OCI-LY7 (cell line): Measurements from ENCODE around the gene SHROOM3.

ENCODE experiments used
- CTCF ChIP-seq: fragments of 200-600 bp; sonication (generic); conservative IDR thresholded peaks from 2 replicates; pipeline ENCODE4 v1.5.1; 2014; ENCODE audit warnings: mild to moderate bottlenecking, antibody characterized with exemption, low read length, moderate library complexity, mixed read lengths
- EZH2phosphoT487 ChIP-seq: fragments of 200-600 bp; sonication (generic); IDR thresholded peaks from 2 replicates; pipeline ENCODE4 v1.6.1; 2018; ENCODE audit warnings: low read depth, borderline replicate concordance, mild to moderate bottlenecking, mixed run types, antibody characterized with exemption, low read length, moderate library complexity, mixed read lengths

- TF ChIP-seq CTCF (no peak), EZH2phosphoT487 (no peak)
Observed at GRCh38 chr4:76637712-76638361, 202.8 kb downstream of the SHROOM3 start.
